ENCODE results near the gene SH3RF3. TPM values are rescaled to one million over a fixed set of nuclear protein-coding genes. Genes with fewer than 3 reads are reported as not detected.

Gene SH3RF3
- total and polyA plus RNA-seq, 2 of the 13 experiments (the other 11 are each of a cell fraction or from before 2014, with no cell fraction given): 0.04 TPM; not detected in 1

DNA sequence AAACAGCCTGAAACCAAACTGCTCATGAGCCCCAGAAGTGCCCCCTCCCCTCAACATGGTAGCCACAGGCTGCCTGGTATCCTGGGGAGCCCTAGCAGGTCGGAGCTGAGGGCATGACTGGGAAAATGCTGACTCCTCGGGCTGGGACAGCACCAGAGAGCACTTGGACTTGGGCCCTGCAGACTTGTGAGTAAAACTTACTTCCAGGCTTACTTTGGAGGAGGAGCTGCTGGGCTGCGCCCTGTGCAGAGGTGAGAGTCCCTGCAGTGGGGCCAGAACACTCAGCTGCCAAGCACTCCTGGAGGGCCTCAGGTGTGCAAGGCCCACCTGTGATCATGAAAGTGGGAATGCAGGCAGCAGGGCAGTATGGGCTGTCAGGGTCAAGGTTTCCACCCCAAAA is 365.3 kb downstream of the SH3RF3 start:
- DNase-seq (ENCODE audit: low spot score): no peak
- H3K4me2 ChIP-seq (ENCODE audit: low read depth, low read length): no peak overlapping the region
- 34% methylated on average over 3 of the region's 3 CpGs for WGBS (ENCODE audit: low lambda C conversion rate)
- H3K27ac ChIP-seq (ENCODE audit: extremely low read length, insufficient read depth, low read length): no peak overlapping the region
- no peaks in the 10 kb centered on the region for H3K4me1 ChIP-seq (ENCODE audit: insufficient read depth, low read length)
- H3K36me3 ChIP-seq (replicated peaks in 1 of 2; ENCODE audit: control insufficient read depth in 1 of 2, insufficient read depth in 2 of 2, low read length in 2 of 2): no peaks in the 10 kb centered on the region
- no peak overlapping the region for H3K4me3 ChIP-seq (replicated peaks in 1 of 3; ENCODE audit: insufficient read depth in 1 of 3, low read depth in 2 of 3, low read length in 3 of 3)
- no TSS peak for BruUV-seq (replicated peaks)
- H3K9me3 ChIP-seq (ENCODE audit: low read length): no peaks in the 10 kb centered on the region
- H3K9ac ChIP-seq (ENCODE audit: insufficient read depth, low read depth, low read length): no peak overlapping the region
- intact Hi-C loops (cut with micrococcal nuclease; ENCODE audit: unreplicated experiment) (no loop called here), in situ Hi-C loops (cut with HindIII; ENCODE audit: extremely low pct_ligation_motif_present, low pct_unique_long_range_greater_than_20kb) (no loop called here)
- H3K79me2 ChIP-seq (ENCODE audit: insufficient read depth, low read length): no peaks in the 10 kb centered on the region
- ATAC-seq: no peak; the same call in 2 of the 3 replicates
- POLR2A ChIA-PET: no interaction called here
- TF ChIP-seq CTCF (CRISPR knock-in tag; IDR thresholded peaks at IDR 0.05) (no peak), PAWR (CRISPR knock-in tag; IDR thresholded peaks at IDR 0.05; ENCODE audit: borderline replicate concordance) (no peak), PLRG1 (conservative IDR thresholded peaks at IDR 0.05) (no peak)
- no peaks in the 10 kb centered on the region for H4K20me1 ChIP-seq (ENCODE audit: insufficient read depth, low read length)
- no peak for FAIRE-seq
- H3K27me3 ChIP-seq (ENCODE audit: control insufficient read depth in 1 of 2, insufficient read depth in 2 of 2, low read length in 2 of 2): no peaks in the 10 kb centered on the region; a peak in 1 of 5 replicates
- CTCF ChIA-PET (ENCODE audit: low intra/inter-chr PET ratio, low total read pairs): no interaction called here
- H2AFZ ChIP-seq (ENCODE audit: low read length): no peak overlapping the region

- Histone ChIP-seq H3K4me1 (ENCODE audit: insufficient read depth, low read length) (no peaks in the 10 kb centered on the region), H3K4me2 (ENCODE audit: low read depth, low read length) (no peak overlapping the region), H3K9ac (ENCODE audit: insufficient read depth, low read depth, low read length) (no peak overlapping the region), H3K4me3 (replicated peaks in 1 of 3; ENCODE audit: insufficient read depth in 1 of 3, low read depth in 2 of 3, low read length in 3 of 3) (no peak overlapping the region), H2AFZ (ENCODE audit: low read length) (no peak overlapping the region), H4K20me1 (ENCODE audit: insufficient read depth, low read length) (no peaks in the 10 kb centered on the region), H3K27me3 (ENCODE audit: control insufficient read depth in 1 of 2, insufficient read depth in 2 of 2, low read length in 2 of 2) (peaks cover 1 to 4% of the 10 kb centered on the region in 2 experiments; a peak in 2 of 5 replicates), H3K27ac (ENCODE audit: extremely low read length, insufficient read depth, low read length) (no peak overlapping the region), H3K36me3 (replicated peaks in 1 of 2; ENCODE audit: control insufficient read depth in 1 of 2, insufficient read depth in 2 of 2, low read length in 2 of 2) (no peaks in the 10 kb centered on the region), H3K9me3 (ENCODE audit: low read length) (no peaks in the 10 kb centered on the region), H3K79me2 (ENCODE audit: insufficient read depth, low read length) (no peaks in the 10 kb centered on the region)
- no TSS peak for BruUV-seq (replicated peaks)
- no peak for DNase-seq (ENCODE audit: low spot score)
- CTCF ChIA-PET (ENCODE audit: low intra/inter-chr PET ratio, low total read pairs): no interaction called here
- no peak for ATAC-seq
- intact Hi-C loops (cut with micrococcal nuclease; ENCODE audit: unreplicated experiment) (no loop called here), in situ Hi-C loops (cut with HindIII; ENCODE audit: extremely low pct_ligation_motif_present, low pct_unique_long_range_greater_than_20kb) (no loop called here)
- FAIRE-seq: no peak
- 41% methylated on average over 8 of the region's 8 CpGs for WGBS (ENCODE audit: low lambda C conversion rate)
- POLR2A ChIA-PET: no interaction called here
- no peak for TF ChIP-seq ZBTB40 (IDR thresholded peaks at IDR 0.05)
- no peak for TF ChIP-seq ZBTB40 (CRISPR knock-in tag; IDR thresholded peaks at IDR 0.05)
- no peak for TF ChIP-seq ZNF546 (CRISPR knock-in tag; conservative IDR thresholded peaks at IDR 0.05)
- TF ChIP-seq NFYB (CRISPR knock-in tag; IDR thresholded peaks at IDR 0.05): no peak
- TF ChIP-seq ZFX (CRISPR knock-in tag; IDR thresholded peaks at IDR 0.05; ENCODE audit: low read depth): no peak
- TF ChIP-seq ZNF850 (CRISPR knock-in tag; conservative IDR thresholded peaks at IDR 0.05): no peak
Measured at GRCh38 chr2:109497463-109497862, 368.5 kb downstream of the SH3RF3 start.
